ENCODE results near the gene PPM1F.

Gene PPM1F

GRCh38 chr22:21939461-21939913 is 13.2 kb downstream of the PPM1F start:
- TF ChIP-seq CTCF (IDR thresholded peaks at IDR 0.05; ENCODE audit: low read depth, low read length), result no peak
- peak; percentile 42 for DNase-seq
- H3K36me3 ChIP-seq, result peaks cover 17% of the 10 kb centered on the region
- H3K4me3 ChIP-seq (ENCODE audit: low read depth, low read length), result no peak overlapping the region
- H3K27me3 ChIP-seq (ENCODE audit: insufficient read depth, low read depth, severe bottlenecking), result no peaks in the 10 kb centered on the region
- 0 out of 2 replicates have a peak overlapping the region, but pooled peaks have one; percentile 27 for H3K27ac ChIP-seq
- no peaks in the 10 kb centered on the region for H3K9me3 ChIP-seq (ENCODE audit: severe bottlenecking)

- Histone ChIP-seq H3K9me3 (ENCODE audit: severe bottlenecking) (no peaks in the 10 kb centered on the region), H3K27me3 (ENCODE audit: insufficient read depth, low read depth, severe bottlenecking) (no peaks in the 10 kb centered on the region), H3K4me3 (ENCODE audit: low read depth, low read length) (no peak overlapping the region), H3K27ac (peak overlapping the region; percentile 95), H3K36me3 (peaks cover 20% of the 10 kb centered on the region)
- no peak for DNase-seq
- TF ChIP-seq CTCF (IDR thresholded peaks at IDR 0.05; ENCODE audit: low read depth, low read length), result no peak
These were observed 13.7 kb downstream of the PPM1F start for GRCh38 chr22:21938906-21939305.

GRCh38 chr22:21938071-21938822 is 14.4 kb downstream of the PPM1F start:
- Histone ChIP-seq H3K9me3 (ENCODE audit: severe bottlenecking) (no peaks in the 10 kb centered on the region), H3K36me3 (peaks cover 27% of the 10 kb centered on the region), H3K27ac (peak overlapping the region; percentile 95), H3K27me3 (ENCODE audit: insufficient read depth, low read depth, severe bottlenecking) (no peaks in the 10 kb centered on the region), H3K4me3 (ENCODE audit: low read depth, low read length) (peak overlapping the region; percentile 80)
- DNase-seq, result peak; percentile 94
- TF ChIP-seq CTCF (IDR thresholded peaks at IDR 0.05; ENCODE audit: low read depth, low read length), result peak; percentile 99

GRCh38 chr22:21937821-21938070 is 14.9 kb downstream of the PPM1F start:
- Histone ChIP-seq H3K4me3 (ENCODE audit: low read depth, low read length) (no peak overlapping the region), H3K36me3 (peaks cover 32% of the 10 kb centered on the region), H3K27ac (peak overlapping the region; percentile 95), H3K9me3 (ENCODE audit: severe bottlenecking) (no peaks in the 10 kb centered on the region), H3K27me3 (ENCODE audit: insufficient read depth, low read depth, severe bottlenecking) (no peaks in the 10 kb centered on the region)
- TF ChIP-seq CTCF (IDR thresholded peaks at IDR 0.05; ENCODE audit: low read depth, low read length), result no peak
- no peak for DNase-seq

- Histone ChIP-seq H3K27me3 (ENCODE audit: insufficient read depth, low read depth, severe bottlenecking) (no peaks in the 10 kb centered on the region), H3K9me3 (ENCODE audit: severe bottlenecking) (no peaks in the 10 kb centered on the region), H3K27ac (peak overlapping the region; percentile 95), H3K4me3 (ENCODE audit: low read depth, low read length) (no peak overlapping the region), H3K36me3 (peaks cover 37% of the 10 kb centered on the region)
- no peak for TF ChIP-seq CTCF (IDR thresholded peaks at IDR 0.05; ENCODE audit: low read depth, low read length)
- DNase-seq, result no peak
These were observed 15.4 kb downstream of the PPM1F start for GRCh38 chr22:21937041-21937820.

Data from WERI-Rb-1 (cell line).